Ishikawa (cell line): ENCODE data around the gene NOTCH1.

Experiments
- CEBPB ChIP-seq: IDR thresholded peaks from 2 replicates; pipeline ENCODE4 v1.6.1; 2012
- EP300 ChIP-seq: IDR thresholded peaks from 2 replicates; pipeline ENCODE4 v1.6.1; 2012; ENCODE audit warnings: borderline replicate concordance
- FOXM1 ChIP-seq: IDR thresholded peaks from 2 replicates; pipeline ENCODE4 v1.6.1; 2012; ENCODE audit warnings: low read depth, borderline replicate concordance
- MAX ChIP-seq: IDR thresholded peaks from 2 replicates; pipeline ENCODE4 v1.6.1; 2012
- NFIC ChIP-seq: IDR thresholded peaks from 2 replicates; pipeline ENCODE4 v1.6.1; 2012
- RAD21 ChIP-seq: IDR thresholded peaks from 2 replicates; pipeline ENCODE4 v1.6.1; 2012; ENCODE audit warnings: low read depth
- REST ChIP-seq: IDR thresholded peaks from 2 replicates; pipeline ENCODE4 v1.6.1; 2012; ENCODE audit warnings: low read depth, mild to moderate bottlenecking
- TAF1 ChIP-seq: IDR thresholded peaks from 2 replicates; pipeline ENCODE4 v1.6.1; 2012; ENCODE audit warnings: low read depth, mild to moderate bottlenecking
- TCF12 ChIP-seq: IDR thresholded peaks from 2 replicates; pipeline ENCODE4 v1.6.1; 2012; ENCODE audit warnings: low read depth
- TEAD4 ChIP-seq: IDR thresholded peaks from 2 replicates; pipeline ENCODE4 v1.6.1; 2012
- YY1 ChIP-seq: IDR thresholded peaks from 2 replicates; pipeline ENCODE4 v1.6.1; 2012; ENCODE audit warnings: low read depth
- ZBTB7A ChIP-seq: IDR thresholded peaks from 2 replicates; pipeline ENCODE4 v1.6.1; 2012; ENCODE audit warnings: low read depth

DNA sequence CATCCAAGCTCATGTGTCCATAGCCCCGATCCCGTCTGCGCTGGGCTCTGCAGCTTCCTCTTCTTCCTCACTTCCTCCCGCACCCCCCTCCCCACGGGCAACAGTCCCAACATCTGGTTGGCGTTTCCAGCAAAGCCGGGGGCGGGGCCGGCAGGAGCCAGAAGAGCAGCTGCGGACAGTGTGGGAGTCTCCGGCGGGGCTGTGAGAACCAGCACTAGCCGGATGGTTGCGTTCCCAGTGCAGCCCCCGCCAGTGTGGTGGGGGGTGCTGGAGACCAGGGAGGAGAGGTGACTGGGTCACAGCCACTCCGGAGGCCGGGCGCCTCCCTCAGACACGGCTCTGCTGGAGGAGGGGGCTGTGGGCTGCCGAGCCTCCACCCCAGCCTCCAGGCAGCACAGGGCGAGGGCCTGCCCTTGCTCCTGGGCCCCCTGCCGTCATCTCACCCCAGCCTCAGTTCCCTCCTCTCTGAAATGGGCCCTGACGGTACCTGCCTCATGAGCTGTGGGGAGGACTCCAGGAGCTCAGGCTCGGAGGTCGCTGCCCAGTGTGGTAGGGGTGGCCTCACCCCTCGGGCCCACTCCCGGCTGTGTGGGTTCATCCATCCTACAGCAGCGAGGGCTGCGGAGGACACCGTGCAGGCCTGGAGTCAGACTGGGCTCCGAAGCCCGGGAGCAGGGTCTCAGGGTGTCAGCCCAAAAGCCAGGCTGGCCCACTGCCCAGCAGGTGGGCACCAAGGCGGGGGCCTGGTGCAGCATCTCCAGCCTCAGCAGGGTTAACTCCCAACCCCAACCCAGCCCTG, 41.5 kb upstream of the NOTCH1 start:
- no peak for TF ChIP-seq TEAD4
- TF ChIP-seq EP300, result no peak
- no peak for TF ChIP-seq RAD21
- no peak for TF ChIP-seq CEBPB
- TF ChIP-seq MAX, result no peak
- no peak for TF ChIP-seq NFIC
- TF ChIP-seq ZBTB7A, result no peak
- TF ChIP-seq TAF1, result no peak
- no peak for TF ChIP-seq TCF12
- TF ChIP-seq YY1, result no peak
- no peak for TF ChIP-seq FOXM1
- no peak for TF ChIP-seq REST
